22Rv1 (cell line): ENCODE results near the gene COL12A1.

ENCODE experiments used
- CTCF ChIP-seq: fragments of 450-650 bp; IDR thresholded peaks from 2 replicates; pipeline ENCODE4 v1.5.1; 2017; ENCODE audit warnings: mild to moderate bottlenecking
- ZFX ChIP-seq: fragments of 450-650 bp; IDR thresholded peaks from 2 replicates; pipeline ENCODE4 v1.6.1; 2017; ENCODE audit warnings: antibody characterized with exemption, borderline replicate concordance

GRCh38 chr6:75221116-75221515, 15.3 kb upstream of the COL12A1 start:
- no peak for TF ChIP-seq CTCF
- TF ChIP-seq ZFX = no peak
